ENCODE results near the gene FYB1. TPM values are rescaled to one million over a fixed set of nuclear protein-coding genes. Genes with fewer than 3 reads are reported as not detected.

FYB1 gene
- total RNA-seq, 1 donor, result 1.6 TPM

DNA sequence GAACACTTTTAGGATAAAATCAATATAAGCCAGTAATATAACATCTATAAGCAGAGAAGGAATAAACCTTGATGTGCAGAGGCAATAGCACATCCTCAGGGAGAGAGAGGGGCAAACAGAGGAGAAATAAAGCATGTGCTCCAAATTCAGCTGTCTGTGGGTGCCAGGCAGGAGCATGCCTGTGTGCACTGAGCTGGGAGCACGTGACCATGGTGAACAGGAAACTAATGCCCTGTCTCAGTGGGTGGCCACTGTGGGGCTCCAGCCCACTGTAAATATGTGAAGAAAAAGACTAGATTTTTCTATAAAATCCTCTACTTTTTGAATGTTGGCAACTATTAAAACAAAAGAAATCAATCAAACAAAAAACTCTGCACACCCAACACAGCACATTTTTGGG is 55.3 kb downstream of the FYB1 start:
- DNase-seq (ENCODE audit: low read depth in 2 of 3, low spot score in 2 of 3), result peak in 1 of 3 donors; percentile 12

DNA sequence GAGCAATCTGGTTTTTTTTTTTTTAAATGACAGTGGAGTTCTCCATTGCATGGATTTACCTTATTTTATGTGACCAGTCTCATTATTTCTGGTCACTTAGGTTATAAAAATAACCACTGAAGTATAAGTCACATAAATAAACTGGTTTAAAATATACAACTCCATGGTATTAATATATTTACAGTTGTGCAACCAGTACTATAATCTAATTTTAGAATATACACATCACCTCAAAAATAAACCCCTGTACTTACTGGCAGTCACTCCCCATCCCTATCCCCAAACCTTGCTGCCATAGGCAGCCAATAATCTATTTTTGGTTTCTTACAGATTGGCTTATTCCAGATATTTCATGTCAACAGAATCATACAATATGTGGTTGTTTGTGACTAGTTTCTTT is 57.8 kb downstream of the FYB1 start:
- no peak for DNase-seq (ENCODE audit: low read depth in 2 of 3, low spot score in 2 of 3)

DNA sequence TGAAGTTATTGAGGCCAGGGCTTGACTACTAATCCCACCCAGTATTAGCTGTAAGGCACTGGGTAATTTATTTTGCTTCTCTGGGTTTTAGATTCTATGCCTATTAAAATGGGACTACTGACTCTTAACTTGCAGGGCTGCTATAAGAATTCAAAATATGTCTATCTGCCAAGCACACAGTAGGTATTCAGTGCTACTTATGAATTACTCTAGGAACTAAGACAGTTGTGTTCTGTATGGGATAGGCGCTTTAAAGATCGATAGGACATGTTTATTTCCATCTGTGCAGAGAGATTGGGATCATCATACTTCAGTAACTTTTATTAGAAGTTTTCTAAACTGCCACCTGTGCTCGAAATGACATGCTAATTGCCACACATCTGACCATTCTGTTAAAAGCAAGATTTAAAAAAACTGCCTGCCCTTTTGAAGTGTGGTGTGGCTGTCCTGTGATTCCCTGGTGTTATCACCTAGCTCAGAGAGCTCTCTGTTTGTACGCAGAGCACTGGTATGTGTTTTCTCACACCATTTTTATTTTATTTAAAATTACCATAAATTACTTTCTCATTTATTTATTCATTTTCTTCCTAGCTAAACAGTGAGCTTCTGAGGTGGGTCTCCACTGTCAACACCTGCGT is 58.7 kb downstream of the FYB1 start:
- no peak for DNase-seq (ENCODE audit: low read depth in 2 of 3, low spot score in 2 of 3)

DNA sequence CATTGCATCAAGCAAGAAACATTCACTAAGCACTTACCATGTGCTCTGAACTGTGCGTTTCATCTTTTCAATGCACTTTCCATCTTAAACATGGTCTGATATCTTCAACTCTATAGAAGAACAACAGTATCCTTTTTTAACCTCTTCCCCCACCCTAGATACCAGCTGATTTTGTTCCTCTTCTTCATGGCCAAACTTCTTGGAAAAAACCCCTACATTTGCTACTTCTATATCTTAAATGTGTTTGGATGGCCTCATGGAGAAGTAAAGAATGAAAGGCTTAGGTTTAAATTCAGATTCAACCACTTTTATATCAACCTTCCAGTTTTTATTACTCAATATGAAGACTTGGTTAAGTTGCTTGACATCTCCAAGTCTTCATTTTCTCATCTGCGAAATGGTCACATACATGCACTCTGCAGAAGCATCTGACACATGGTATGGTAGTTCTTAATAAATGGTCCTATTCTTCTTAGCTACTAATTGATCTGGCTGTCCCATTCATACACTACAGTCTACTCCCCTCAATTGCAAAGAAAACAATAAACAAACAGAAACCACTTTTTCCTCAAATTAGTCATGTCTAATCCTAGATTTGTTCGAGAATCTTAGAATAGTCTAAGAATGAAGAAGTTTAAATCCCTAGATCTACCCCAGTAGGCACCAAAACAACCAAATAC is 59.4 kb downstream of the FYB1 start:
- no peak for DNase-seq (ENCODE audit: low read depth in 2 of 3, low spot score in 2 of 3)

DNA sequence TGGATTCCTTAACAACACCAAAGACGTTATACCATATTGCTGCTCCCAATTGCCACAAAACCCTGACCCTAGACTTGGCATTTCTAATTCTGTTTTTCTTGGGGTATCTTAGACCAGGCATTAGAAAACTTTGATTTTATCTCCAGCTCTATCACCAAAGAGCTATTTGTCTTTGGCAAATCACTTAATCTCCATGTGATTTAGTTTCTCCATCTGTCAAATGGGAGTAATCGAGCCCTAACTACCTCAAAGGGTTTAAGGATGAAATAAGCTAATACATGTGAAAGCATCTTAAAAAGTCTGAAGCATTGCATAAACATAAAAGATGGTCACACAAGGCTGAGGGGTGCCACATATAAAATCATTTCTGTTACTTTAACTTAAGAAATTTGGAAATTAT is 60.6 kb downstream of the FYB1 start:
- no peak for DNase-seq (ENCODE audit: low read depth in 2 of 3, low spot score in 2 of 3)

DNA sequence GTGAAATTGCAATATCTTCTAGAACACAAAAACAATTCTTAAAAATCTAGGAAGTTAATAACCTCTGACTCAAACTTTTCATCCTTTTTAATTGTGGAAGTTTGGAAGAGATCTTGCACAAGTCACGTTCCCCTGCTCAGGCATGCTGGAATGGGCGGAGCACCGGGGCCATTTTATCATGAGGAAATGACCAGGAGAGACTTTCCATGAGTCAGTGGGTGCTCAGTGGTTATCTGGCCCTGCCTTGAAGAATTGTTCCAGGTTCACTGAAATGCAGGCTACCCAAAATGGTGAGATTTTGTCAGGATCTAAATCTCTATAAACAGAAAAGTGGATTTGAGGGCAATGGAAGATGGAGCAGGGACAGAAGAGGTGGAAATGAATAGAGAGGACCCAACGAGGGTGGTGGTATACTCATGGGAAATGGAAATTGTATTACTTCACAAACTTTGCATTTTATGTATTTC is 61.2 kb downstream of the FYB1 start:
- DNase-seq (ENCODE audit: low read depth in 2 of 3, low spot score in 2 of 3), result no peak

DNA sequence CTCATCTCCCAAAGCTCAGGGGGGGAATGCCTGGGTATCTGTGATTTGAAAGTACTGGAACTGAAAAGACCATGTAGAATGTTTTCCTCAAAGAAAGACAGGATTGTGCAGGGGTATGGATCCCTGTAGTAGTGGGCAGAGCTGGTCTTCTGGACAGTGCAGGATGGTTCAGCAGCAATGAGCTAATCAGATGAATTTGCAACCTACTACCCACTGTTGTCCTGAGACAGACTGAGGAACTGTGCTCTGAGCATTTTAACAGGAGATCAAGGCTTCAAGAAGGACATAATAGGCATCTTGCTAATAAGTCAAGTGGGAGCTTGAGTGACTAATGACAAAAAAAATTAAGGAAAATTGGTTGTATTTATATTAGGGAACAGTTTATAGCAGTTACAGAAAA is 61.7 kb downstream of the FYB1 start:
- DNase-seq (ENCODE audit: low read depth in 2 of 3, low spot score in 2 of 3), result no peak

DNA sequence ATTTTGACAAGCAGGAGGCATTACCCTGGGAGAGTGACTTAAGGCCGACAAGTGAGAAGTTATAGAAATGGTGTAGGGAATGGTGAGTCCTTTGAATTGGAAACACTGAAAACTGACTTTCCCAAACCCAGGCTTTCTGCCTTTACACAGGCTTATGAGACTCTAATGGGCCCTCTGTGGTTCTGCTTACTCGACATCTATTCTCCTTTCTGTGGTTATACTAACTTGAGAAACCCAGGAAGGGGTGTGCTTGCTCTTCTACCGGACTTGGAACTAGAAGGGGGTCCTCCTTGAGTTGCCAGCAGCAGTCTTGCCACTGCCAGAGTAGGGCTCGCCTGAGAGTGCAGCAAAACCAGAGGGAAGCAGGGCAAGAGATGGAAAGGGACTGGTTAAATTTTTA is 63.3 kb downstream of the FYB1 start:
- no peak for DNase-seq (ENCODE audit: low read depth in 2 of 3, low spot score in 2 of 3)

DNA sequence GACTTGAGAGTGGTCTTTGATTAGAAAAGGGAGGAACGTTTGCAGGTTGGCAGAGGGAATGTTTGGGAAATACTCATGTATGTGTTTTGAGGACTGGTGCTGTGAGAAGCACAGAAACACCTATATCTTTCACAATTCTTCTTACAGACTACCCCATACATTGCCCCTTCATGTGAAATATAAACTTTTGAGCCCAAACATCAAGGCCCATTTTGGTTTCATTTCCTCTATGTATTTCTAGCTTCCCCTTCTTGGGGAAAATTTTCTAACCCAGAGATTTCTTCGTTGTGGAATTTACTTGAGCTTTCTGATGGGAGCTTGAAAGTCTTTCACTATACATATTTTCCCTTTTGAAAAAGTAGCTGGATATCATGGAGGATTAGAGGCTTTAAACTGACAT is 67.6 kb downstream of the FYB1 start:
- no peak for DNase-seq (ENCODE audit: low read depth in 2 of 3, low spot score in 2 of 3)

DNA sequence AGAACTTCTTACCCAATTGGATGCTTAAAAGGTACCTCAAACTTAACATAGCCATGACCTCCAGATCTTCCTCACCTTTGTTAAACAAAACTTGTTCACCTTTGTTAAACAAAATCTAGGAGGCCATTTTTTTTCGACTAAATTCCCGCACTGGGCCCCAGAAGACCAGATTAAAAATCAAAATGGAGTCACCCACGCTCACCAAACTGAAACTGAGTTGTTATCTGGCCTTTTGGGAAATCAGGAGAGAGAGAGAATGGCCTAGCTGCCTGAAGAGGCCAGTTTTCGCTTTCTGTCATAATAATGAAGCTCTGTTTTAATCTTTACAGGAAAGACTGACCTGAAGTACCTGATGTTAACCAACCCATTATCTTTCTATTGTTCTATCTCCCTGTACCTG is 69.4 kb downstream of the FYB1 start:
- DNase-seq (ENCODE audit: low read depth in 2 of 3, low spot score in 2 of 3), result no peak

DNA sequence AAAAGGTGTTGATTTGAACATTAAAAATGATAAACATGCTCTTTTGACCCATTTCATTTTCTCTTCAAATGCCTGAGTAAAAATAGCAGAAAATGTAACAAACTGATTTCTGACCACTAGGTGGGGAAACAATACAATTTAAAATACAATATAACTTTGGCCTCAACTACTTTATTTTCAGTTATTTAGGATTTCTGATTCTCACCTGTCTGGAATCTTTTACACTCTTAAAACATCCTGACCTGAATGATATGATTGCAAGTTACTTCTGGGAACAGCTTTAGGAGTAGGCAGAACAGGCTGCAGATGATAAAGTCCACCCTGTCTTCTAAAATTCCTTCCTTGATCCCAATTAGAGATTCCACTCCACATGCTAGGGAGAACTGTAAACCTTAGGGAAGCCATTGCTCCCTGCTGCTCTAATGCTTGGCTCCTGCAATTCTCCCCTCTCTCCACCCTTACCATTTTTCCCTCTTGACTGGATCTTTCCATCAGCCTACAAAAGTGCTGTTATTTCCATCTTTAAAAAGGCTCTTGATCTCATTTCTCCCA is 70.3 kb downstream of the FYB1 start:
- DNase-seq (ENCODE audit: low read depth in 2 of 3, low spot score in 2 of 3), result peak in 2 of 3 donors; percentile 22 to 59

DNA sequence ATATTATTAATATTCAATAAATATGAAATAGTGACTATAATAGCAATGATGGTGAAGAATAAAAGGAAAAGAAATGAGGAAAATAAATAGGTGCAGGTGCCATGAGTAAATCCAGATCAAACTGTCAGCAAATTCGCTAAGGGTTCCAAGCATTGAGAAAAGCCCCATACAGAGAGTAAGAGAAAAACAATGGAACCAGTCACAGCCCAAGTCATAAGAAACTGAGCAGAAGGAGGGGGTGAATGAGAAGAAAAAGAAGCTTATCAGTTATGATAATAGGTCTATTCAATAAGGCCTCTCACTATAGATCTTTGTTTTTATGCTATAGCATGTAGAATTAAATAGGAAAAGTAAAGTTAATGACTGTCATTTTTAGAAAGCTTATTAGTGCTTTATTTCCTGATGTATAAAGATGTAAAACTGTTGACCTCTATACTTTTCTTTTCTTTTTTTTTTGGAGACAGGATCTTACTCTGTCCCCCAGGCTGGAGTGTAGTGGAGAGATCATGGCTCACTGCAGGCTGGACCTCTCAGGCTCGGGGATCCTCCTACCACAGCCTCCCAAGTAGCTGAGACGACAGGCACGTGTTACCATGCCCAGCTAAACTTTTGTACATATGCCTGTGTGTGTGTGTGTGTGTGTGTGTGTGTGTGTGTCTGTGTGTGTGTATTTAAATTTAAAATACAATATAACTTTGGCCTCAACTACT is 72.4 kb downstream of the FYB1 start:
- DNase-seq (ENCODE audit: low read depth in 2 of 3, low spot score in 2 of 3), result no peak

DNA sequence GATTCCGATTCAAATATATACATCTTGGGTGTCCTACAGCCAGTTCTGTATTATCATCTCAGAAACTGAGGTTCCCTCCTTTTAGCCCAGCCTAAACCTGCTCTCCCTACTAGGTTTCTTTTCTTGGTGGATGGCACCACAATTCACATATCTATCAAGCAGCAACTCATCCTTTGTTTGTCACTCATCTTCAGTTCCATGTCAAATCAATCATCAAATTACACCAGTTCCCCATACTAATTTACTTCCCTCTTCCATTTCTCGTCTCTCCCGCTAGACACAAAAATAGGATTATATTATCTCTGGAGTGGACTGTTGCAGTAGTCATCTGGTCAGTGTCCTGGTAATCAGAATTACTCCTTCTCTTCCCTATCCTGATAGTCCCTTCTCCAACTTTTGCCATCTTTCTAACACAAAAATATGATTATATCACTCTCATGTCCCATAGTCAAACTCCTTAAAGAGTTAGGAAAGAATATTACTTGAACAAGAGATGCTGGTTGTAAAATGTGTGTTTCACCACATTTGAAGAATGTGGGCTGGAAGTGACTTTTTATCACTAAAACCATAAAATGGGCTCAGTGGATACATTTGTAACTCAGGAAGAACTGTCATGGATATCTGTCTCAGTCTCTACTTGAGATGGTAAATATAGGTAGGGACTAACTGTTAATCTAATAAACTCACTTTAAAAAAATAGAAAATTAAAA is 76.1 kb downstream of the FYB1 start:
- DNase-seq (ENCODE audit: low read depth in 2 of 3, low spot score in 2 of 3), result no peak

DNA sequence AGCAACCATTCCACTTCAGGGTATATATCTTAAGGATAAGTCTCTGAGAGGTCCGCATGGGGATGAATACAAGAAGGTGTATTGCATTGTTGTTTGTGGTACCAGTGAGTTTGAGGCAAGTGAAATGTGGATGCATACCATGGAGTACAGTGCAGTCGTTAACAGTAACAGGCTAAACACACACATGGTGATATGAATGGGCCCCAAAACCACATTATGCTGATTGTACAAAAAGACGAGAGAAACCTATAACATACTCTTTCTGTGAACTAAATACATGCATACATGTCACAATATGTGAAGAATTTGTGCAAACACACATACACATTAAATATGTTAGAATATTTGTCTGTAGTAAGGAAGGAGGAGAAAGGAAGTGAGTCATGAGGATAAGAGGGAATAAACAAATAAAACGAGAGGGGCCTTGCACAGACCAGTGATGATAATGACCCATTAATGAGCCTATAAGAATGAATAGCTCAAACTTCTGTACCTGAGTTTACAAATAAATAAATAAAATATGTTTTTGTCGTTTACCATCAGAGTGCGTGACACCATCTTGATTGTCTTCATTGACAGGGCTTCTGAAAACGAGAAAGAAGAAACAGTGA is 78.7 kb downstream of the FYB1 start:
- DNase-seq (ENCODE audit: low read depth in 2 of 3, low spot score in 2 of 3), result no peak

DNA sequence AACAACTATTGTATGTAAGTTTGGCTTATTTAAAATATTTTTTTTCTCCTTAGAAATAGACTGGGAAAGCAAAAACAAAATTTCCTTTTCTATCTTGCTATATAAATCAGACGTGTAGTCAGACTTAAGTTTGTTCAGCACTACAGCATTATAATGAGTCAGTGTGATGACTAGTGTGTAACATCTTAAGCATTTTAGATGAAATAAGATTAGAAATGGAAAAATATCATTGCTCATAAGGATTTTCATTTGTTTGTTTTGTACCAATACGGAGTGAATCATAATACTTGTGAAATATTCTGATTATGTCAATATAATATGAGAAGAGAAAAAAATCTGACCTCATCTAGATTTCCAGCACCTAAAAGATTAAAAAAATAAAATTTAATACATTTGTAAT is 80.5 kb downstream of the FYB1 start:
- no peak for DNase-seq (ENCODE audit: low read depth in 2 of 3, low spot score in 2 of 3)

DNA sequence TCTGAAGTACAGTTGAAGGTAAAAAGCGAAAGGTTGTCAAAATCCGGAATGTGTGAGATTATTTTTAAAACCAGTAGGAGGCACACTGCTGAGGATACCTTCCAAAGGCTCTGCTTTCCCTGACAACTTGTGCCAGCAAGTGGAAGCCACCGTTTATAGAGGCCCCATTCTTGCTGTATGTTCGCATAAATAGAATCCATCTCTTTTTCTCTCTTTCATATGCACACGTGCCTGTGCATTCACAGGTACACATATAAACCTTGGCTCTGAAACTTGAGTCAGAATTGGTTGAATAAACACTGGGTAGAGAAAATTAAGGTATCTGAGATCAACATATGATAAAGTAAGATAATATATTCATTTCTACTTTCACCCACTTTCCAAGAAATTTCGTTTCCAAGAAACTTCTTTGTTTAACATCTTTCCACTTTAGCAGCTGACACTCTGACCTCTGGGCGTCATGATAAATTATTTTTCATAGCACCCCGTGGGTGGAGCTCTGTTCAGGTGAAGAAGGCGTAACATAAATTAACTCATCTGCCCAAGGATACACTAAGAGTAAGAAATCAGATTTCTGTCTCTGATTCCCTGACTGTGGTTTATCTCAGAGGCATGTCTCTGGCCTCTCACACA is 81.4 kb downstream of the FYB1 start:
- DNase-seq (ENCODE audit: low read depth in 2 of 3, low spot score in 2 of 3), result no peak

DNA sequence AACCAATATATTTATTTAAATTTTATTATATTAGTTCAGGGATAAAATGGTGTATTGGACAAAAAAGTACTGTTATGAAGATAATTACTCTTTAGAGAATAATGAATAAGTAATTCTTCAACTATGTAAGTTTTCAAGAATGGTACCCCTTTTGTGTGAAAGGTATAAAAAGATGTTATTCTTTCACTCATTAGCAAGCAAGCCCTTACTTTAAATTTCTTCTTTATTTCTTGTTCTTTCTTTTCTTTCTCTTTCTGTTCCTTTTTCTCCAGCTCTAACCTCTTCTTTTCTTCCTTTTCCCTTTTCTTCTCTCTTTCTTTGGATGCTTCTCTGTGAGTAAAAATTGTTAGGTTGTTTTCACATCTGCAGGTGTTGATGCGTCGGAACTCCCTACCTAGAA is 82.0 kb downstream of the FYB1 start:
- no peak for DNase-seq (ENCODE audit: low read depth in 2 of 3, low spot score in 2 of 3)

DNA sequence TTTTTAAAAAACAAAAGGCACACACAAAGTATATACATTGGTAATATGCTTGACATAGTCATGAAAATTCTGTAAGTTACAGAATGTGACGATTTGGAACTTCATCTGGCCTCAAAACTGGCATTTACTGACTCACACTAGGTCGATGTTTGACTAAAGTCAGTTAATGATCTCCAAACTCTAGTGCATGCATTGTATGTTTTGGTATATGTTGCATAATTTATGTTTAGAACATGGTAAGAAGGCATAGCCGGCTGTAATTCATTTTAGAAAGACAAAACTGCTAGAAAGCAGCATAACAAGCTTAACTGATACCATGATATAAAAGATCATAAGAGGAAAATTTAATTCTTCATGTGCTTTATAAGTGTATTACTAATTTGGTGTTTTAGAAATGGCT is 86.6 kb downstream of the FYB1 start:
- no peak for DNase-seq (ENCODE audit: low read depth in 2 of 3, low spot score in 2 of 3)

DNA sequence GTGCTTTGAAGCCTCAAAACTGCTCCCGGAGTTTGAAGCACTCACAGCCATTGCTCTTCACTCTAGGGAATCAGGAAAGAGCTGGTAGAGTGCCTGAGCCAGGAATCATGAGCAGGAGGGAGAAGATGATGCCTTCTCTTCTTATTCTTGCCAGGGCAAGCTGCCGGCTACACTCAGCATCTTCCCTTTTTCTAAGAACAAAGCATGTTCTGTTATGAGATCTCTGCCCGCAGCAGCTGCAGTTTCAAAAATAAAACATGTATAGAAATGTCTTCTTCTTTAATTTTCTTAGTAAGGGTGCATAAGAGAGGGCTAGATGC is 87.3 kb downstream of the FYB1 start:
- DNase-seq (ENCODE audit: low read depth in 2 of 3, low spot score in 2 of 3), result no peak

Data from hematopoietic multipotent progenitor cell (in vitro differentiated cells).